Measurements from ENCODE around the gene SPINT3. TPM values are rescaled to one million over a fixed set of nuclear protein-coding genes. Genes with fewer than 3 reads are reported as not detected.

SPINT3 gene
- total RNA-seq, 1 donor from 2014 or later, result not detected

DNA sequence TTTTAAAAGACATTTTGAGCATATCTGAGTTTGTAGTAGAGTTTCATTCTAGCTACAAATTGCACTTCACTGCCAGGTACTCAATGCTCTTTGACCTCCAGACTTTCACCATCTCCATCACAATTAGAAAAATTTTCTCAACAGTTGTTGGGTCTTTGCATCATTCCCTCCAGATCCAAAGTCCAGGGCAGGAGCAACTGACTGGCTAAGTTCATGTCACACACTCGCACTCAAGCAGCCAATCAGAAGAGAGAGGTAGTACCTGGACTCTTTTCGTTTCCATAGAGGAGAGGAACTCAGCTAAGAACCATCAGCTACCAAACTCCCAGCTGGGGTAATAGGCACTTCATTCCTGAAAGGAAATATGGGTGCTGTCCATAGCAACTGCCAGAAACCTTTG, 9.0 kb downstream of the SPINT3 start:
- H3K27ac Mint-ChIP-seq, result no peak overlapping the region
- H3K9me3 Mint-ChIP-seq, result no peaks in the 10 kb centered on the region
- intact Hi-C loops (cut with micrococcal nuclease), result no loop called here
- H3K36me3 Mint-ChIP-seq (ENCODE audit: low read depth), result no peaks in the 10 kb centered on the region
- ATAC-seq (ENCODE audit: low read depth) (no peak), DNase-seq (no peak)
- CTCF ChIA-PET, result no interaction called here
- H3K4me1 Mint-ChIP-seq, result peaks cover 12% of the 10 kb centered on the region
- no peak overlapping the region for H3K4me3 Mint-ChIP-seq
- POLR2A ChIA-PET, result no interaction called here
- peaks cover 35% of the 10 kb centered on the region for H3K27me3 Mint-ChIP-seq
- TF ChIP-seq, protein P1, sequence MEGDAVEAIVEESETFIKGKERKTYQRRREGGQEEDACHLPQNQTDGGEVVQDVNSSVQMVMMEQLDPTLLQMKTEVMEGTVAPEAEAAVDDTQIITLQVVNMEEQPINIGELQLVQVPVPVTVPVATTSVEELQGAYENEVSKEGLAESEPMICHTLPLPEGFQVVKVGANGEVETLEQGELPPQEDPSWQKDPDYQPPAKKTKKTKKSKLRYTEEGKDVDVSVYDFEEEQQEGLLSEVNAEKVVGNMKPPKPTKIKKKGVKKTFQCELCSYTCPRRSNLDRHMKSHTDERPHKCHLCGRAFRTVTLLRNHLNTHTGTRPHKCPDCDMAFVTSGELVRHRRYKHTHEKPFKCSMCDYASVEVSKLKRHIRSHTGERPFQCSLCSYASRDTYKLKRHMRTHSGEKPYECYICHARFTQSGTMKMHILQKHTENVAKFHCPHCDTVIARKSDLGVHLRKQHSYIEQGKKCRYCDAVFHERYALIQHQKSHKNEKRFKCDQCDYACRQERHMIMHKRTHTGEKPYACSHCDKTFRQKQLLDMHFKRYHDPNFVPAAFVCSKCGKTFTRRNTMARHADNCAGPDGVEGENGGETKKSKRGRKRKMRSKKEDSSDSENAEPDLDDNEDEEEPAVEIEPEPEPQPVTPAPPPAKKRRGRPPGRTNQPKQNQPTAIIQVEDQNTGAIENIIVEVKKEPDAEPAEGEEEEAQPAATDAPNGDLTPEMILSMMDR (IDR thresholded peaks at IDR 0.05), result no peak

DNA sequence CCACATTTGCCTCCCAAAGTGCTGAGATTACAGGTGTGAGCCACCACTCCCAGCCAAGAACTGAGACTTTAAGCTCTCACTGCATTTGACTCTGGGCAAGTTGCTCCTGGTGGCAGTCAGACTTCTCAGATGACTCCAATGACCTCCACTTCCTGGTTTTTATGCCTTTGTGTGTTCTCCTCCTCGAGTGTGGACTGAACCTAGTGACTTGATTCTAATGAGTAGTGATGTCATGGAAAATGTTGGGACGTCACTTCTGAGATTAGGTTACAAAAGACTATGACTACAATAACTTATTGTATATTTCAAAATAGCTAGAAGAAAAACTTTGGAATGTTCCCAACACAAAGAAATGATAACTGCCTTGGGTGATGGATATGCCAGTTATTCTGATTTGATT, 12.0 kb downstream of the SPINT3 start:
- Mint-ChIP-seq H3K4me3 (no peak overlapping the region), H3K27me3 (peaks cover 43% of the 10 kb centered on the region), H3K36me3 (ENCODE audit: low read depth) (no peaks in the 10 kb centered on the region), H3K4me1 (peaks cover 12% of the 10 kb centered on the region), H3K27ac (no peak overlapping the region), H3K9me3 (no peaks in the 10 kb centered on the region)
- CTCF ChIA-PET, result no interaction called here
- POLR2A ChIA-PET, result no interaction called here
- DNase-seq (no peak), ATAC-seq (ENCODE audit: low read depth) (no peak)
- intact Hi-C loops (cut with micrococcal nuclease), result no loop called here
- TF ChIP-seq, protein P1 (IDR thresholded peaks at IDR 0.05), result no peak

DNA sequence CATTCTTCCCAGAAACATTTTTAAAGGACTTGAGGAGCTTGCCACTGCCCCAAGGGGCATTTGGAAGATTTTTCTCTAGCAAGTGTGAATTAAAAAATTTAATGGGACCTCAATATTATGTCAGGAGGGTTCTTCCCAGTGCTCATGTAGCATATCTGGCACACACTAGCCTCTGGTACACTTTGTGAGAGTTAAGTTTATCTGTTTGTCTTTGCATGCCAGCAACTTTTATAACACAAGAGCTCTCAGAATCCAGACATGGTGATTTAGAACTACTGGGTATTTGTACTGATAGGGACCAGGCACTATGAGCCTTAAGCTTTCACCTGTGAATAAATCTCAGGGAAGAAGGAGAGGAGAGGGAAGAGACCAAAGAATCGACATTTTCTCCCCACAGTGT, 12.9 kb downstream of the SPINT3 start:
- ChIA-PET CTCF (no interaction called here), POLR2A (no interaction called here)
- peaks cover 7% of the 10 kb centered on the region for H3K4me1 Mint-ChIP-seq
- TF ChIP-seq, protein P1 (IDR thresholded peaks at IDR 0.05), result no peak
- intact Hi-C loops (cut with micrococcal nuclease), result no loop called here
- H3K27me3 Mint-ChIP-seq, result peaks cover 38% of the 10 kb centered on the region
- no peak for DNase-seq
- no peak overlapping the region for H3K27ac Mint-ChIP-seq
- H3K36me3 Mint-ChIP-seq (ENCODE audit: low read depth), result no peaks in the 10 kb centered on the region
- H3K4me3 Mint-ChIP-seq, result no peak overlapping the region
- no peak for ATAC-seq (ENCODE audit: low read depth)
- H3K9me3 Mint-ChIP-seq, result no peaks in the 10 kb centered on the region

DNA sequence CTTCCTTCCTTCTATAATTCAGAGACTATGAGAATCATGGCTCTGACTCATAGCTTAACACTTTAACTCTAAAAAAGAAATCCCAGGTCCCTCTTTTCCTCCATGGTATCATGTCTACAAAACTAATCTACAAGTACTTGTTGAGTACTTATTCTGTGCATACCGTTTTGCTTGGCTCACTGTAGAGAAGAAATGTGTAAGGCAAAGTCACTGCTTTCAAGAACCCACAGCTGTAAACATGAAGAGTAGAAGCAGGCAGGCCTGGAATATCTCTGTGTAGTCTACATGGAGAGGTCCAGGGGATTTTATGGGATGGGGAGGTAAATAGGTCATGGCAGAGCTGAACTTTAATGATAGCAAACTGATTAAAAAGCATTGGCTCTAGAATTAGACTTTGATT, 13.8 kb downstream of the SPINT3 start:
- Mint-ChIP-seq H3K9me3 (no peaks in the 10 kb centered on the region), H3K4me1 (no peaks in the 10 kb centered on the region), H3K4me3 (no peak overlapping the region), H3K27ac (no peak overlapping the region), H3K27me3 (peaks cover 42% of the 10 kb centered on the region), H3K36me3 (ENCODE audit: low read depth) (no peaks in the 10 kb centered on the region)
- no peak for ATAC-seq (ENCODE audit: low read depth)
- DNase-seq, result no peak
- POLR2A ChIA-PET, result no interaction called here
- CTCF ChIA-PET, result no interaction called here
- TF ChIP-seq, protein P1 (IDR thresholded peaks at IDR 0.05), result no peak
- intact Hi-C loops (cut with micrococcal nuclease), result no loop called here

DNA sequence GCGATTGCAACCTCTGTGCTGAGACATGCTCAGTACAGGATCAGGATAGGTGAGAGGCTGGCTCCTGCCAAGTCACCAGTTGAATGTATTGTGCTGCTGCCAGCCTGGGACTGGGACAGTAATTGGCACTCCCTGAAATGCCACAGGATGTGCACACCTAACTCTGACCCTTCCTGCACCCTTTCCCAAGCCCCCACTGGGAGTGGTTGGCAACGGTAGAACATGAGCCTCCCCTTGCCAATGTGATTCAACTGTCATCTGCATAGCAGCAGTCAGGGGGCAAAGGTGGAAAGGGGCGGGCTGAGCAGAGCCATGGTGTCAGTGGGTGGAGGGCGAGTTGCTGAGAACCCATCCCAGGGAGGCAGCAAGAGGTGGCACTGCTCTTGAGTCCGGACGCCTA, 15.4 kb downstream of the SPINT3 start:
- no peak overlapping the region for H3K4me3 Mint-ChIP-seq
- H3K9me3 Mint-ChIP-seq, result no peaks in the 10 kb centered on the region
- TF ChIP-seq, protein P1 (IDR thresholded peaks at IDR 0.05), result no peak
- intact Hi-C loops (cut with micrococcal nuclease), result no loop called here
- DNase-seq (no peak), ATAC-seq (ENCODE audit: low read depth) (no peak)
- peaks cover 41% of the 10 kb centered on the region for H3K27me3 Mint-ChIP-seq
- H3K4me1 Mint-ChIP-seq, result no peaks in the 10 kb centered on the region
- no peak overlapping the region for H3K27ac Mint-ChIP-seq
- H3K36me3 Mint-ChIP-seq (ENCODE audit: low read depth), result no peaks in the 10 kb centered on the region
- CTCF ChIA-PET, result no interaction called here
- POLR2A ChIA-PET, result no interaction called here

Data from activated B cell treated with CpG ODN at 0.5 μM for 24 hours (primary cell).